ENCODE measurements around the gene RCL1.

RCL1 gene

GRCh38 chr9:4812858-4813257 is 20.1 kb downstream of the RCL1 start:
- Histone ChIP-seq H3K27ac (ENCODE audit: low read depth, low read length) (no peak overlapping the region), H3K4me3 (ENCODE audit: low read depth, low read length) (no peak overlapping the region), H3K27me3 (ENCODE audit: control insufficient read depth, insufficient read depth, low read length) (no peaks in the 10 kb centered on the region), H3K9me3 (ENCODE audit: control insufficient read depth, insufficient read depth, low read length) (no peaks in the 10 kb centered on the region), H3K9ac (ENCODE audit: low read depth, low read length) (no peak overlapping the region), H3K36me3 (ENCODE audit: control insufficient read depth, insufficient read depth, low read length) (no peaks in the 10 kb centered on the region), H3K4me1 (ENCODE audit: control insufficient read depth, insufficient read depth, low read length) (peaks cover 4% of the 10 kb centered on the region; the same call in 1 of the 2 replicates)

- Histone ChIP-seq H3K27ac (ENCODE audit: low read depth, low read length) (no peak overlapping the region), H3K9ac (ENCODE audit: low read depth, low read length) (no peak overlapping the region), H3K36me3 (ENCODE audit: control insufficient read depth, insufficient read depth, low read length) (no peaks in the 10 kb centered on the region), H3K4me3 (ENCODE audit: low read depth, low read length) (no peak overlapping the region), H3K9me3 (ENCODE audit: control insufficient read depth, insufficient read depth, low read length) (no peaks in the 10 kb centered on the region), H3K27me3 (ENCODE audit: control insufficient read depth, insufficient read depth, low read length) (no peaks in the 10 kb centered on the region), H3K4me1 (ENCODE audit: control insufficient read depth, insufficient read depth, low read length) (peaks cover 4% of the 10 kb centered on the region; the same call in 1 of the 2 replicates)
Observed at GRCh38 chr9:4814913-4815312, 22.2 kb downstream of the RCL1 start.

- no peaks in the 10 kb centered on the region for H3K9me3 ChIP-seq (ENCODE audit: control insufficient read depth, insufficient read depth, low read length)
- no peak overlapping the region for H3K9ac ChIP-seq (ENCODE audit: low read depth, low read length)
- no peak overlapping the region for H3K27ac ChIP-seq (ENCODE audit: low read depth, low read length)
- H3K27me3 ChIP-seq (ENCODE audit: control insufficient read depth, insufficient read depth, low read length), result no peaks in the 10 kb centered on the region
- peaks cover 4% of the 10 kb centered on the region; the same call in 1 of the 2 replicates for H3K4me1 ChIP-seq (ENCODE audit: control insufficient read depth, insufficient read depth, low read length)
- H3K4me3 ChIP-seq (ENCODE audit: low read depth, low read length), result no peak overlapping the region
- no peaks in the 10 kb centered on the region for H3K36me3 ChIP-seq (ENCODE audit: control insufficient read depth, insufficient read depth, low read length)
Observed at GRCh38 chr9:4815381-4815956, 22.7 kb downstream of the RCL1 start.

GRCh38 chr9:4820168-4820567 is 27.4 kb downstream of the RCL1 start:
- Histone ChIP-seq H3K9ac (ENCODE audit: low read depth, low read length) (no peak overlapping the region), H3K4me1 (ENCODE audit: control insufficient read depth, insufficient read depth, low read length) (peaks cover 4% of the 10 kb centered on the region; the same call in 1 of the 2 replicates), H3K9me3 (ENCODE audit: control insufficient read depth, insufficient read depth, low read length) (no peaks in the 10 kb centered on the region), H3K36me3 (ENCODE audit: control insufficient read depth, insufficient read depth, low read length) (no peaks in the 10 kb centered on the region), H3K4me3 (ENCODE audit: low read depth, low read length) (no peak overlapping the region), H3K27me3 (ENCODE audit: control insufficient read depth, insufficient read depth, low read length) (no peaks in the 10 kb centered on the region), H3K27ac (ENCODE audit: low read depth, low read length) (no peak overlapping the region)

GRCh38 chr9:4821133-4821532 is 28.4 kb downstream of the RCL1 start:
- Histone ChIP-seq H3K9ac (ENCODE audit: low read depth, low read length) (no peak overlapping the region), H3K36me3 (ENCODE audit: control insufficient read depth, insufficient read depth, low read length) (no peaks in the 10 kb centered on the region), H3K4me1 (ENCODE audit: control insufficient read depth, insufficient read depth, low read length) (no peaks in the 10 kb centered on the region), H3K27me3 (ENCODE audit: control insufficient read depth, insufficient read depth, low read length) (no peaks in the 10 kb centered on the region), H3K27ac (ENCODE audit: low read depth, low read length) (no peak overlapping the region), H3K4me3 (ENCODE audit: low read depth, low read length) (no peak overlapping the region), H3K9me3 (ENCODE audit: control insufficient read depth, insufficient read depth, low read length) (no peaks in the 10 kb centered on the region)

GRCh38 chr9:4822057-4822456 is 29.3 kb downstream of the RCL1 start:
- Histone ChIP-seq H3K36me3 (ENCODE audit: control insufficient read depth, insufficient read depth, low read length) (no peaks in the 10 kb centered on the region), H3K27ac (ENCODE audit: low read depth, low read length) (no peak overlapping the region), H3K9ac (ENCODE audit: low read depth, low read length) (no peak overlapping the region)

GRCh38 chr9:4826417-4827166 is 33.8 kb downstream of the RCL1 start:
- Histone ChIP-seq H3K27ac (ENCODE audit: low read depth, low read length) (no peak overlapping the region), H3K4me3 (ENCODE audit: low read depth, low read length) (no peak overlapping the region), H3K9me3 (ENCODE audit: control insufficient read depth, insufficient read depth, low read length) (no peaks in the 10 kb centered on the region)

More at GRCh38 chr9:4822057-4822456, 29.3 kb downstream of the RCL1 start:
- no peaks in the 10 kb centered on the region for H3K27me3 ChIP-seq (ENCODE audit: control insufficient read depth, insufficient read depth, low read length)
- H3K4me1 ChIP-seq (ENCODE audit: control insufficient read depth, insufficient read depth, low read length), result no peaks in the 10 kb centered on the region
- no peak overlapping the region for H3K4me3 ChIP-seq (ENCODE audit: low read depth, low read length)
- no peaks in the 10 kb centered on the region for H3K9me3 ChIP-seq (ENCODE audit: control insufficient read depth, insufficient read depth, low read length)

GRCh38 chr9:4827224-4827623 is 34.5 kb downstream of the RCL1 start:
- Histone ChIP-seq H3K27me3 (ENCODE audit: control insufficient read depth, insufficient read depth, low read length) (no peaks in the 10 kb centered on the region), H3K4me3 (ENCODE audit: low read depth, low read length) (no peak overlapping the region), H3K9me3 (ENCODE audit: control insufficient read depth, insufficient read depth, low read length) (no peaks in the 10 kb centered on the region), H3K4me1 (ENCODE audit: control insufficient read depth, insufficient read depth, low read length) (no peaks in the 10 kb centered on the region), H3K9ac (ENCODE audit: low read depth, low read length) (no peak overlapping the region), H3K27ac (ENCODE audit: low read depth, low read length) (no peak overlapping the region), H3K36me3 (ENCODE audit: control insufficient read depth, insufficient read depth, low read length) (peaks cover 11% of the 10 kb centered on the region; the same call in 1 of the 2 replicates)

More at GRCh38 chr9:4826417-4827166, 33.8 kb downstream of the RCL1 start:
- no peaks in the 10 kb centered on the region for H3K27me3 ChIP-seq (ENCODE audit: control insufficient read depth, insufficient read depth, low read length)
- no peak overlapping the region for H3K9ac ChIP-seq (ENCODE audit: low read depth, low read length)
- H3K4me1 ChIP-seq (ENCODE audit: control insufficient read depth, insufficient read depth, low read length), result no peaks in the 10 kb centered on the region
- peaks cover 8% of the 10 kb centered on the region; the same call in 1 of the 2 replicates for H3K36me3 ChIP-seq (ENCODE audit: control insufficient read depth, insufficient read depth, low read length)

- H3K9me3 ChIP-seq (ENCODE audit: control insufficient read depth, insufficient read depth, low read length), result no peaks in the 10 kb centered on the region
- H3K9ac ChIP-seq (ENCODE audit: low read depth, low read length), result no peak overlapping the region
- peaks cover 22% of the 10 kb centered on the region for H3K36me3 ChIP-seq (ENCODE audit: control insufficient read depth, insufficient read depth, low read length)
- no peaks in the 10 kb centered on the region for H3K4me1 ChIP-seq (ENCODE audit: control insufficient read depth, insufficient read depth, low read length)
- no peaks in the 10 kb centered on the region for H3K27me3 ChIP-seq (ENCODE audit: control insufficient read depth, insufficient read depth, low read length)
- no peak overlapping the region for H3K4me3 ChIP-seq (ENCODE audit: low read depth, low read length)
- no peak overlapping the region for H3K27ac ChIP-seq (ENCODE audit: low read depth, low read length)
Observed at GRCh38 chr9:4828761-4829160, 36.0 kb downstream of the RCL1 start.

GRCh38 chr9:4829969-4830368 is 37.2 kb downstream of the RCL1 start:
- Histone ChIP-seq H3K27me3 (ENCODE audit: control insufficient read depth, insufficient read depth, low read length) (no peaks in the 10 kb centered on the region), H3K27ac (ENCODE audit: low read depth, low read length) (no peak overlapping the region), H3K9me3 (ENCODE audit: control insufficient read depth, insufficient read depth, low read length) (no peaks in the 10 kb centered on the region), H3K36me3 (ENCODE audit: control insufficient read depth, insufficient read depth, low read length) (peaks cover 31% of the 10 kb centered on the region), H3K4me3 (ENCODE audit: low read depth, low read length) (no peak overlapping the region), H3K4me1 (ENCODE audit: control insufficient read depth, insufficient read depth, low read length) (no peaks in the 10 kb centered on the region), H3K9ac (ENCODE audit: low read depth, low read length) (no peak overlapping the region)

GRCh38 chr9:4830699-4831098 is 38.0 kb downstream of the RCL1 start:
- Histone ChIP-seq H3K36me3 (ENCODE audit: control insufficient read depth, insufficient read depth, low read length) (peaks cover 31% of the 10 kb centered on the region), H3K4me1 (ENCODE audit: control insufficient read depth, insufficient read depth, low read length) (no peaks in the 10 kb centered on the region), H3K9me3 (ENCODE audit: control insufficient read depth, insufficient read depth, low read length) (no peaks in the 10 kb centered on the region), H3K4me3 (ENCODE audit: low read depth, low read length) (no peak overlapping the region), H3K27ac (ENCODE audit: low read depth, low read length) (no peak overlapping the region), H3K27me3 (ENCODE audit: control insufficient read depth, insufficient read depth, low read length) (no peaks in the 10 kb centered on the region), H3K9ac (ENCODE audit: low read depth, low read length) (no peak overlapping the region)
